ENCODE results near the gene LRRTM4. TPM values are rescaled to one million over a fixed set of nuclear protein-coding genes. Genes with fewer than 3 reads are reported as not detected.

The LRRTM4 gene
- polyA plus RNA-seq, 1 donor (not counting 4 experiments of a cell fraction or from before 2014, with no cell fraction given), result not detected

DNA sequence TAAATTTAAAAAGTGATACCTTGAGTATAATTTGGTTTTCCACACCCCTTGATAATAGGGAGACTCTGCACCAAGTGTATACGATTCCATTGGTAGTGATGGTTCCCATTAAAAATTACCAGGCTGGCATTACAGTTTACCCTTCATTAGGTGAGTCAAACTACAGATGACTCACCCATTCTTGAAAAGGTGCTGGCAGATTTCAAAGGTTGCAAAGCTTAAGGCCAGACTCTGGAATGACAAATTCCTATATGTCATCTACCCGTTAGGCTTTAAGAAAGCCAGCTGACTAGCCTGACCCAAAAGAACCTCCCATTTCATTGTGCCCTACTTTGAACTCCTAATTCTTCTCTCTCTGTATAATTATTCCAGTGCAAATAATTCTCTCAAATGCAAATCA lies 124.4 kb downstream of the LRRTM4 start:
- Histone ChIP-seq H3K9ac (ENCODE audit: control insufficient read depth, extremely low read depth, insufficient read depth, low read length) (no peak overlapping the region), H3K27ac (ENCODE audit: control insufficient read depth, insufficient read depth, low read length) (no peak overlapping the region), H3K9me3 (ENCODE audit: control insufficient read depth, low read depth, low read length) (no peaks in the 10 kb centered on the region), H2AFZ (ENCODE audit: control insufficient read depth, low read length) (no peak overlapping the region), H3K4me3 (ENCODE audit: control insufficient read depth in 2 of 3, extremely low read depth in 1 of 3, insufficient read depth in 2 of 3, low read depth in 1 of 3, low read length in 3 of 3) (no peak overlapping the region), H3K36me3 (ENCODE audit: control insufficient read depth in 2 of 2, extremely low read depth in 1 of 2, insufficient read depth in 2 of 2, low read length in 2 of 2) (no peaks in the 10 kb centered on the region), H3K4me2 (ENCODE audit: control insufficient read depth, extremely low read depth, insufficient read depth, low read depth, low read length) (no peak overlapping the region), H3K9me1 (ENCODE audit: control insufficient read depth, extremely low read depth, insufficient read depth, low read length) (no peaks in the 10 kb centered on the region), H3K79me2 (ENCODE audit: control insufficient read depth, insufficient read depth, low read length) (no peaks in the 10 kb centered on the region), H3K4me1 (ENCODE audit: control insufficient read depth, extremely low read depth, insufficient read depth, low read length) (no peaks in the 10 kb centered on the region), H3K27me3 (ENCODE audit: control insufficient read depth, extremely low read depth, insufficient read depth, low read length) (no peaks in the 10 kb centered on the region), H4K20me1 (ENCODE audit: control insufficient read depth, extremely low read depth, insufficient read depth, low read length) (no peaks in the 10 kb centered on the region)
- FAIRE-seq (no peak), DNase-seq (ENCODE audit: low read depth, low spot score) (no peak)
- TF ChIP-seq, protein P1, sequence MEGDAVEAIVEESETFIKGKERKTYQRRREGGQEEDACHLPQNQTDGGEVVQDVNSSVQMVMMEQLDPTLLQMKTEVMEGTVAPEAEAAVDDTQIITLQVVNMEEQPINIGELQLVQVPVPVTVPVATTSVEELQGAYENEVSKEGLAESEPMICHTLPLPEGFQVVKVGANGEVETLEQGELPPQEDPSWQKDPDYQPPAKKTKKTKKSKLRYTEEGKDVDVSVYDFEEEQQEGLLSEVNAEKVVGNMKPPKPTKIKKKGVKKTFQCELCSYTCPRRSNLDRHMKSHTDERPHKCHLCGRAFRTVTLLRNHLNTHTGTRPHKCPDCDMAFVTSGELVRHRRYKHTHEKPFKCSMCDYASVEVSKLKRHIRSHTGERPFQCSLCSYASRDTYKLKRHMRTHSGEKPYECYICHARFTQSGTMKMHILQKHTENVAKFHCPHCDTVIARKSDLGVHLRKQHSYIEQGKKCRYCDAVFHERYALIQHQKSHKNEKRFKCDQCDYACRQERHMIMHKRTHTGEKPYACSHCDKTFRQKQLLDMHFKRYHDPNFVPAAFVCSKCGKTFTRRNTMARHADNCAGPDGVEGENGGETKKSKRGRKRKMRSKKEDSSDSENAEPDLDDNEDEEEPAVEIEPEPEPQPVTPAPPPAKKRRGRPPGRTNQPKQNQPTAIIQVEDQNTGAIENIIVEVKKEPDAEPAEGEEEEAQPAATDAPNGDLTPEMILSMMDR (optimal IDR thresholded peaks at IDR 0.05 in 1 of 3, IDR thresholded peaks at IDR 0.05 in 1 of 3, conservative IDR thresholded peaks at IDR 0.05 in 1 of 3; ENCODE audit: extremely low read depth in 1 of 3, insufficient read depth in 2 of 3, low read length in 3 of 3), result no peak
- no peak for TF ChIP-seq EZH2 (IDR thresholded peaks at IDR 0.05; ENCODE audit: low read length)
- dilution Hi-C loops (cut with MboI; ENCODE audit: extremely low pct_ligation_motif_present, low sequenced_read_pairs), result no loop called here

DNA sequence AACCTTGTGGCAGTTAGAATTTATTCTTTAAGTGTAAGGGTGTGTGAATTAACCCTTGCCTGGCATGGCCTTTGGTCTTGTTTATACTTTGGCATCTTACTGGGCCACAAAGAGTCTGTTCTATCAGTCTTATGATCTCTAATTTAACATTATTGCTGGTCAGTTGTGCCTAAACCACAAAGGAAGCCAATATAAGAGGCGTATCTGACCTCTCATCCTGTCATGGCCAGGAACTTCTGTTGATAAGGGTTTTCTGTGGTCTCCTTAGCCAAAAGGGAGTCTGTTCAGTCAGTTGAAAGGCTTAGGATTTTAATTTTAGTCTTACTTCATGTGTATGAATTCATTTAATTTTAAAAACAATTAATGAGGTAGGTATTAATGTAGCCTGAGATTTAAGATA lies 127.2 kb downstream of the LRRTM4 start:
- H3K27ac ChIP-seq (ENCODE audit: control insufficient read depth, insufficient read depth, low read length), result no peak overlapping the region
- H3K4me1 ChIP-seq (ENCODE audit: control insufficient read depth, extremely low read depth, insufficient read depth, low read length), result no peaks in the 10 kb centered on the region
- H3K9ac ChIP-seq (ENCODE audit: control insufficient read depth, extremely low read depth, insufficient read depth, low read length), result no peak overlapping the region
- H4K20me1 ChIP-seq (ENCODE audit: control insufficient read depth, extremely low read depth, insufficient read depth, low read length), result no peaks in the 10 kb centered on the region
- no peak overlapping the region for H3K4me2 ChIP-seq (ENCODE audit: control insufficient read depth, extremely low read depth, insufficient read depth, low read depth, low read length)
- no peak overlapping the region for H2AFZ ChIP-seq (ENCODE audit: control insufficient read depth, low read length)
- H3K9me1 ChIP-seq (ENCODE audit: control insufficient read depth, extremely low read depth, insufficient read depth, low read length), result no peaks in the 10 kb centered on the region
- DNase-seq (ENCODE audit: low read depth, low spot score), result no peak
- dilution Hi-C loops (cut with MboI; ENCODE audit: extremely low pct_ligation_motif_present, low sequenced_read_pairs), result no loop called here
- no peaks in the 10 kb centered on the region for H3K79me2 ChIP-seq (ENCODE audit: control insufficient read depth, insufficient read depth, low read length)
- H3K36me3 ChIP-seq (ENCODE audit: control insufficient read depth in 2 of 2, extremely low read depth in 1 of 2, insufficient read depth in 2 of 2, low read length in 2 of 2), result no peaks in the 10 kb centered on the region
- H3K4me3 ChIP-seq (ENCODE audit: control insufficient read depth in 2 of 3, extremely low read depth in 1 of 3, insufficient read depth in 2 of 3, low read depth in 1 of 3, low read length in 3 of 3), result no peak overlapping the region
- FAIRE-seq, result no peak
- TF ChIP-seq EZH2 (IDR thresholded peaks at IDR 0.05; ENCODE audit: low read length), result no peak
- TF ChIP-seq, protein P1 (optimal IDR thresholded peaks at IDR 0.05 in 1 of 3, IDR thresholded peaks at IDR 0.05 in 1 of 3, conservative IDR thresholded peaks at IDR 0.05 in 1 of 3; ENCODE audit: extremely low read depth in 1 of 3, insufficient read depth in 2 of 3, low read length in 3 of 3), result no peak
- no peaks in the 10 kb centered on the region for H3K9me3 ChIP-seq (ENCODE audit: control insufficient read depth, low read depth, low read length)
- no peaks in the 10 kb centered on the region for H3K27me3 ChIP-seq (ENCODE audit: control insufficient read depth, extremely low read depth, insufficient read depth, low read length)
